SU-DHL-6 (cell line): ENCODE results near the gene PPARG.

Experiments used
- EZH2phosphoT487 ChIP-seq: fragments of 200-600 bp; sonication (generic), shearing (Covaris generic); conservative IDR thresholded peaks from 2 replicates; pipeline ENCODE4 v1.6.1; 2018; ENCODE audit warnings: mild to moderate bottlenecking, antibody characterized with exemption, low read length, moderate library complexity, mixed read lengths
- TF ChIP-seq, protein P1 (sequence below): fragments of 200-600 bp; sonication (generic); IDR thresholded peaks from one replicate; pipeline ENCODE4 v1.5.1; 2017; ENCODE audit warnings: antibody characterized with exemption, mild to moderate bottlenecking, low read length, moderate library complexity; ENCODE audit not compliant: insufficient read depth, poor library complexity, severe bottlenecking

DNA sequence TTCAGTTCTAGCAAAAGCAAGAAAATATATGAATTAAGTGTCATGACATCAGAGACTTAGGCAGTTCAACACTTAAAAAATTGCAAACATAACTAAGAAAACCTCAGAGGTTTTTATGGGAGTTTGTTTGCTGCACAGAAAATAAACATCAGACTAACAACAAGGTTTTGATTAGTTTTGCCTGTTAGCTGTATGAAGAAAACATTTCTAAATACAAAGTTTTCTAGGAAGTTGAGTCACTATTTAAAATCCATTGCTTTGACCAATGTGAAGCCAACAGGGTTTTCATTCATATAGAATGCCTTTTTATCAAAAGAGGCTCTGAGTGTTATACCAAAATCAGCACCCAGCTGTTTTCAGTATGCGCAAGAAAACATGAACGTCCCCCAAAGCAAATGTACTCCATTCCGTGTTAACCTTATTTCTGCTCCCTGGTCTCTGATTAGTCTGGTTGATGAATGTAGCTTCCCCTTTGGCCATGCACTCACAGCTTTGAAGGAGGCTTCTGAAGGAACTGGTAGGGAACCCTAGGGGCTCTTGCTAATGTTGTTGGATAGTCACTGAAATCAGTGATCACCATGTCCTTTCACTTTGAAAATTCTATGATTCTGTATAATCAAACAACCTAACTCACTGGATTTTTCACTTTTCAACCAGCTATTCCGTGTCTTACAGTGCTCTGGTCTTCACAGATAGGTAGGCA lies 105.8 kb downstream of the PPARG start:
- TF ChIP-seq, protein P1, sequence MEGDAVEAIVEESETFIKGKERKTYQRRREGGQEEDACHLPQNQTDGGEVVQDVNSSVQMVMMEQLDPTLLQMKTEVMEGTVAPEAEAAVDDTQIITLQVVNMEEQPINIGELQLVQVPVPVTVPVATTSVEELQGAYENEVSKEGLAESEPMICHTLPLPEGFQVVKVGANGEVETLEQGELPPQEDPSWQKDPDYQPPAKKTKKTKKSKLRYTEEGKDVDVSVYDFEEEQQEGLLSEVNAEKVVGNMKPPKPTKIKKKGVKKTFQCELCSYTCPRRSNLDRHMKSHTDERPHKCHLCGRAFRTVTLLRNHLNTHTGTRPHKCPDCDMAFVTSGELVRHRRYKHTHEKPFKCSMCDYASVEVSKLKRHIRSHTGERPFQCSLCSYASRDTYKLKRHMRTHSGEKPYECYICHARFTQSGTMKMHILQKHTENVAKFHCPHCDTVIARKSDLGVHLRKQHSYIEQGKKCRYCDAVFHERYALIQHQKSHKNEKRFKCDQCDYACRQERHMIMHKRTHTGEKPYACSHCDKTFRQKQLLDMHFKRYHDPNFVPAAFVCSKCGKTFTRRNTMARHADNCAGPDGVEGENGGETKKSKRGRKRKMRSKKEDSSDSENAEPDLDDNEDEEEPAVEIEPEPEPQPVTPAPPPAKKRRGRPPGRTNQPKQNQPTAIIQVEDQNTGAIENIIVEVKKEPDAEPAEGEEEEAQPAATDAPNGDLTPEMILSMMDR: no peak
- TF ChIP-seq EZH2phosphoT487: no peak
